Measurements from ENCODE around the gene NSD2.
"Not testable (repeated sequence)": the region's sequence is repeated elsewhere in the genome, so short reads cannot be mapped to it uniquely, and the experiment has no call there.

NSD2 gene

GRCh38 chr4:1842339-1842895 lies 28.8 kb upstream of the NSD2 start:
- TF ChIP-seq CTCF (conservative IDR thresholded peaks at IDR 0.05; ENCODE audit: control insufficient read depth, insufficient read depth, low read depth, low read length), result no peak

GRCh38 chr4:1842993-1843448 lies 28.2 kb upstream of the NSD2 start:
- H3K4me3 ChIP-seq (ENCODE audit: control insufficient read depth, low read depth, low read length), result no peak overlapping the region
- DNase-seq (ENCODE audit: low read depth), result peak; percentile 90
- no peak for TF ChIP-seq CTCF (conservative IDR thresholded peaks at IDR 0.05; ENCODE audit: control insufficient read depth, insufficient read depth, low read depth, low read length)

More at GRCh38 chr4:1842339-1842895, 28.8 kb upstream of the NSD2 start:
- no peak for DNase-seq (ENCODE audit: low read depth)
- no peak overlapping the region for H3K4me3 ChIP-seq (ENCODE audit: control insufficient read depth, low read depth, low read length)

GRCh38 chr4:1843852-1844251 lies 27.3 kb upstream of the NSD2 start:
- TF ChIP-seq CTCF (conservative IDR thresholded peaks at IDR 0.05; ENCODE audit: control insufficient read depth, insufficient read depth, low read depth, low read length), result no peak
- DNase-seq (ENCODE audit: low read depth), result peak; percentile 76
- no peak overlapping the region for H3K4me3 ChIP-seq (ENCODE audit: control insufficient read depth, low read depth, low read length)

GRCh38 chr4:1844618-1845017 lies 26.6 kb upstream of the NSD2 start:
- not testable (repeated sequence) for H3K4me3 ChIP-seq (ENCODE audit: control insufficient read depth, low read depth, low read length); DNase-seq (ENCODE audit: low read depth)

GRCh38 chr4:1846580-1846979 lies 24.6 kb upstream of the NSD2 start:
- no peak for DNase-seq (ENCODE audit: low read depth)
- no peak overlapping the region for H3K4me3 ChIP-seq (ENCODE audit: control insufficient read depth, low read depth, low read length)
- TF ChIP-seq CTCF (conservative IDR thresholded peaks at IDR 0.05; ENCODE audit: control insufficient read depth, insufficient read depth, low read depth, low read length), result no peak

- TF ChIP-seq CTCF (conservative IDR thresholded peaks at IDR 0.05; ENCODE audit: control insufficient read depth, insufficient read depth, low read depth, low read length), result no peak
Measured at GRCh38 chr4:1850276-1850675, 20.9 kb upstream of the NSD2 start.

GRCh38 chr4:1851160-1851559 lies 20.0 kb upstream of the NSD2 start:
- no peak for TF ChIP-seq CTCF (conservative IDR thresholded peaks at IDR 0.05; ENCODE audit: control insufficient read depth, insufficient read depth, low read depth, low read length)
- DNase-seq (ENCODE audit: low read depth), result no peak
- no peak overlapping the region for H3K4me3 ChIP-seq (ENCODE audit: control insufficient read depth, low read depth, low read length)

More at GRCh38 chr4:1850276-1850675, 20.9 kb upstream of the NSD2 start:
- no peak overlapping the region for H3K4me3 ChIP-seq (ENCODE audit: control insufficient read depth, low read depth, low read length)
- peak; percentile 24 for DNase-seq (ENCODE audit: low read depth)

Data from fibroblast of mammary gland (primary cell).